GM18868 (cell line): ENCODE data around the gene OR51T1.

Experiments
- ATAC-seq: cut with Tn5 transposase; IDR thresholded peaks from one replicate; pipeline ENCODE4 v1.9.1; 2021; ENCODE audit warnings: mild to moderate bottlenecking, moderate library complexity; ENCODE audit not compliant: unreplicated experiment

Gene OR51T1

GRCh38 chr11:4924239-4924638 lies 42.5 kb downstream of the OR51T1 start, which contains the start of gene OR51G1:
Gene OR51G1, minus strand, starts transcription at chr11:4924339. Its CDS starts 0 bp downstream, at chr11:4924339.
- ATAC-seq = no peak

GRCh38 chr11:4926608-4927007 lies 44.9 kb downstream of the OR51T1 start:
- ATAC-seq = no peak
